Measurements from ENCODE around the gene PCSK5. TPM values are rescaled to one million over a fixed set of nuclear protein-coding genes. Genes with fewer than 3 reads are reported as not detected.

PCSK5 gene
- total RNA-seq, 2 donors from 2014 or later = 2.4 to 32.2 TPM

DNA sequence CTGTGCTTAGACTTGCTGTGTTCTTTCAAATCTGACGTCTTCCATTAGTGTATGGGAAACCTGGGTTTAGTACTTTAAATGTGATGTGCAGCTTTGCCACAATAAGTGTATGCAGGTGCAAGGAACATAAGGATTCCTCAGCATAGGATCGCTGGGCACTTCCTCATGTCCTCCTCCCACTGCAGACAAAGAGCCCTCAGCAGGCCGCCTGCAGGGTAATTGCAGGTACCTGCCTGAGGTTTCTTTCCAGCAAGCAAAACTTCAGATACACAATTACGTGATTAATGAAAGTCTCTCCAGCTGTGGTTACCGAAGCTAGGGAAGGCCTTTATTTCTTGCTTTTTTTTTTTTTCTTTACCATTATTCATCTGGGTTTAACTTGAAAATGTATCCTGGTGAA, 270.6 kb downstream of the PCSK5 start:
- H3K4me3 ChIP-seq = no peak overlapping the region
- no peaks in the 10 kb centered on the region for H3K4me1 ChIP-seq (replicated peaks)
- TF ChIP-seq POLR2A (IDR thresholded peaks at IDR 0.05) (no peak), POLR2AphosphoS5 (IDR thresholded peaks at IDR 0.05) (no peak)
- TF ChIP-seq, protein P1, sequence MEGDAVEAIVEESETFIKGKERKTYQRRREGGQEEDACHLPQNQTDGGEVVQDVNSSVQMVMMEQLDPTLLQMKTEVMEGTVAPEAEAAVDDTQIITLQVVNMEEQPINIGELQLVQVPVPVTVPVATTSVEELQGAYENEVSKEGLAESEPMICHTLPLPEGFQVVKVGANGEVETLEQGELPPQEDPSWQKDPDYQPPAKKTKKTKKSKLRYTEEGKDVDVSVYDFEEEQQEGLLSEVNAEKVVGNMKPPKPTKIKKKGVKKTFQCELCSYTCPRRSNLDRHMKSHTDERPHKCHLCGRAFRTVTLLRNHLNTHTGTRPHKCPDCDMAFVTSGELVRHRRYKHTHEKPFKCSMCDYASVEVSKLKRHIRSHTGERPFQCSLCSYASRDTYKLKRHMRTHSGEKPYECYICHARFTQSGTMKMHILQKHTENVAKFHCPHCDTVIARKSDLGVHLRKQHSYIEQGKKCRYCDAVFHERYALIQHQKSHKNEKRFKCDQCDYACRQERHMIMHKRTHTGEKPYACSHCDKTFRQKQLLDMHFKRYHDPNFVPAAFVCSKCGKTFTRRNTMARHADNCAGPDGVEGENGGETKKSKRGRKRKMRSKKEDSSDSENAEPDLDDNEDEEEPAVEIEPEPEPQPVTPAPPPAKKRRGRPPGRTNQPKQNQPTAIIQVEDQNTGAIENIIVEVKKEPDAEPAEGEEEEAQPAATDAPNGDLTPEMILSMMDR (IDR thresholded peaks at IDR 0.05) = no peak
- H3K9me3 ChIP-seq = no peaks in the 10 kb centered on the region
- H3K27ac ChIP-seq = no peak overlapping the region
- 37% methylated on average over 5 of the region's 5 CpGs for WGBS
- DNase-seq (ENCODE audit: low spot score) = no peak
- no peaks in the 10 kb centered on the region for H3K27me3 ChIP-seq (replicated peaks; ENCODE audit: insufficient read depth)
- intact Hi-C loops (cut with DNase I) = loop anchor here (5.0 kb wide), 1 partner anchor 269 kb away; the partner anchor contains the start of gene PCSK5
- H3K36me3 ChIP-seq = no peaks in the 10 kb centered on the region

GRCh38 chr9:76161541-76161940, 271.1 kb downstream of the PCSK5 start:
- intact Hi-C loops (cut with DNase I) = loop anchor here (5.0 kb wide), 1 partner anchor 269 kb away; the partner anchor contains the start of gene PCSK5
- DNase-seq (ENCODE audit: low spot score) = no peak
- no peaks in the 10 kb centered on the region for H3K9me3 ChIP-seq
- 82% methylated on average over 13 of the region's 13 CpGs for WGBS
- TF ChIP-seq, protein P1 (IDR thresholded peaks at IDR 0.05) = no peak
- TF ChIP-seq POLR2A (IDR thresholded peaks at IDR 0.05) (no peak), POLR2AphosphoS5 (IDR thresholded peaks at IDR 0.05) (no peak)
- no peaks in the 10 kb centered on the region for H3K27me3 ChIP-seq (replicated peaks; ENCODE audit: insufficient read depth)
- no peak overlapping the region for H3K27ac ChIP-seq
- no peak overlapping the region for H3K4me3 ChIP-seq
- no peaks in the 10 kb centered on the region for H3K4me1 ChIP-seq (replicated peaks)
- H3K36me3 ChIP-seq = no peaks in the 10 kb centered on the region

DNA sequence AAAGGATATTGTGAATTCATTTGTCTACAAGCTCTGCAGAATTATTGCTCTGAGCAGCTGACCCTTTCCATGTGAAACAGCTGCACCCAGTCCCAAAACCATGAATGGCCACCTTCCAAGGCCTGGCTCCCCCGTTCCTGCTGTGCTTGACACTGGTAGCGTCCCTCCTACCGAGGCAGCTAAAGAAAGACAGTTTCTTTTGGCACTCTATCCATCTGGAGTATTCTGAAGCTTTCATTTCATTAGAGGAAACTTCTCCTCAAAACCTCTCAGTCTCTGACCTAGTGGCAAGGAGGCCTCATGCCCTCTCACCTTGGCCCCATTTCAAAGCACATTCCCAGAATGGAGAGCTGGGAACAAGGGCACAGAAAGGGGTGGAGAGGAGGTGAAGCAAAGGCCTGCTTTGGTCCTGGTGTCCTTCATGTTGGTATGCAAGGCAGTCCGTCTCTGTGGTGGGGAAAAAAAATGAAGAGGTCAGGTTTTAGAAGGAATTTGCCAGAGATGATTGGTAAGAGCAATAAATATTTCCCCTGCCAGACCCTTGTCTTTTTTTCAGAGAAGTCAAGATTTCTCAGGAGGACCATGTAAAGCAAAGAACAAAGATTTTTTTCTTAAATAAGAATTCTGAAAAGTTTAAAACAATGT, 271.7 kb downstream of the PCSK5 start:
- 61% methylated on average over 4 of the region's 4 CpGs for WGBS
- H3K4me1 ChIP-seq (replicated peaks) = no peaks in the 10 kb centered on the region
- no peaks in the 10 kb centered on the region for H3K9me3 ChIP-seq
- no peak overlapping the region for H3K27ac ChIP-seq
- intact Hi-C loops (cut with DNase I) = loop anchor here (5.0 kb wide), 1 partner anchor 270 kb away; the partner anchor contains the start of gene PCSK5
- DNase-seq (ENCODE audit: low spot score) = no peak
- TF ChIP-seq POLR2AphosphoS5 (IDR thresholded peaks at IDR 0.05) (no peak), POLR2A (IDR thresholded peaks at IDR 0.05) (no peak)
- TF ChIP-seq, protein P1 (IDR thresholded peaks at IDR 0.05) = no peak
- no peaks in the 10 kb centered on the region for H3K27me3 ChIP-seq (replicated peaks; ENCODE audit: insufficient read depth)
- H3K4me3 ChIP-seq = no peak overlapping the region
- no peaks in the 10 kb centered on the region for H3K36me3 ChIP-seq

GRCh38 chr9:76162751-76163500, 272.5 kb downstream of the PCSK5 start:
- Histone ChIP-seq H3K4me3 (no peak overlapping the region), H3K27ac (no peak overlapping the region), H3K36me3 (no peaks in the 10 kb centered on the region), H3K4me1 (replicated peaks) (no peaks in the 10 kb centered on the region), H3K27me3 (replicated peaks; ENCODE audit: insufficient read depth) (no peaks in the 10 kb centered on the region), H3K9me3 (no peaks in the 10 kb centered on the region)
- no peak for DNase-seq (ENCODE audit: low spot score)
- no peak for TF ChIP-seq POLR2AphosphoS5 (IDR thresholded peaks at IDR 0.05)
- no peak for TF ChIP-seq POLR2A (IDR thresholded peaks at IDR 0.05)
- TF ChIP-seq, protein P1 (IDR thresholded peaks at IDR 0.05) = no peak
- 77% methylated on average over 11 of the region's 11 CpGs for WGBS
- intact Hi-C loops (cut with DNase I) = loop anchor here (5.0 kb wide), 1 partner anchor 271 kb away; the partner anchor contains the start of gene PCSK5

Data from prostate gland (tissue), 2 donors.